ENCODE data around the gene DGKE. TPM values are rescaled to one million over a fixed set of nuclear protein-coding genes. Genes with fewer than 3 reads are reported as not detected.

The DGKE gene
- total RNA-seq, 1 donor from 2014 or later, result 28.5 TPM

DNA sequence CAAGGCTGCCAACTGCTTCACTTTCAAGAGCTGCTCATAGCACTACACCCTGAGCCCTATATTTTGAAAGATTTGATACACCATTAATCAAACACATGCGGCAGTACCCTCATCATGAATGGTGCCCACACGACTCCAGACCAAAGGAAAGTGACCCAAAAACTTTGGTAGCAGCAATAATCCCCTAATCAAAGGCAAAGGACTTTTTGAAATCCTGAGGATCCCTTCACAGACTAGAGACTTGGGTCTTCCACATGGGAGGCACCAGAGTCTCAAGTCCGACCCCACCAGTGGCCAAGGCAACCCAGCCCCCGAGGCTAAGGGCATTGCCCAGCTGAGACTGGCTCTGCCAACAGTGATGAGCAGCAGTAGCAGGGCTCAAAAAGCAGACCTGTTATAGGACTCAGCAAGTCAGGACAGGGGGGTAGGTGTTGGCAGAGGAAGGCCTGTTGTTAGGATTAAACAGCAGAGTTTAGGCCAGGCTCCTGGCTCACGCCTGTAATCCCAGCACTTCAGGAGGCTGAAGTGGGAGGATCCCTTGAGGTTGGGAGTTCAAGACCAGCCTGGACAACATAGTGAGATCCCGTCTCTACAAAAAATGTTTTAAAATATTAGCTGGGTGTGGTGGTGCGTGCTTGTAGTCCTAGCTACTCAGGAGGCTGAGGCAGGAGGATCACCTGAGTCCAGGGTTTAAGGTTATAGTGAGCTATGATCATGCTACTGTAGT, 76.7 kb downstream of the DGKE start:
- no peak for FAIRE-seq
- DNase-seq (ENCODE audit: low spot score in 2 of 2), result no peak

DNA sequence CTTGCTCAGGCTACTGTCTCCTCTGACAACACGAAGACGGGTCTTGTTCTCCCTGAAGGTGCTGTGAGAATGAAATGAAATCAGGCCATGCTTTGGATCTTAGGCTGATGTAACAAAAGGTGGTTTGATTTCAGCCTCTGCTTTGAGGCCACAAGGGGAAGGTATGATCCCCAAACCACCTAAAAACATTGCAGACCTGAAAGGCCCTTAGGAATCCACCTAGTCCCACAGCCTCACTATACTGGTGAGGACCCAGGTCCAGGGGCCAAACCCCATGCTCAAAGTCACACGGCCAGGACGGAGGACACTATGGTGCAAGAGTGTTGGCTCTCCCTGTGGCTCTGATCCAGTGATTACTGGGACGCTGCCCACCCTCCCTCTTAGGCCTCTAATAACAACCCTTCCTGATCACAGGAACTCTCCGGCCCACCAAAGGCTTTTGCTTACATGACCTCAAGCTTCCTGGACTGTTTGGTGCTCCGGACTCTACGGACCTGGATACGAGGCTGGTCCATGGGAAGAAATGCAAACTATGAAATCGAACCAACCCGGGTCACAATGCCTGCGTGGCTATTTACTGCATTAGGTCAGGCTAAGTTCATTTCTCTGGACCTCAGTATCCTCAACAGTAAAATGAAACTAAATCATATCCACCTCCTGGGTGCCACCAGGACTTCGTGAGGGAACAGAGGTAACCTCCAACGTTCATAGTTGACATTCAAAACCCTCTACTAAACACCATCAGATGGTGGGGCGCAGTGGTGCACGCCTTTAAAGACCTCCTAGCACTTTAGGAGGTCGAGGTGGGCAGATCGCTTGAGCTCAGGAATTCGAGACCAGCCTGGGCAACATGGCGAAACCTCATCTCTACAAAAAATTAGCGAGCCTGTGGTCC, 78.4 kb downstream of the DGKE start:
- DNase-seq (ENCODE audit: low spot score in 2 of 2), result no peak
- no peak for FAIRE-seq

DNA sequence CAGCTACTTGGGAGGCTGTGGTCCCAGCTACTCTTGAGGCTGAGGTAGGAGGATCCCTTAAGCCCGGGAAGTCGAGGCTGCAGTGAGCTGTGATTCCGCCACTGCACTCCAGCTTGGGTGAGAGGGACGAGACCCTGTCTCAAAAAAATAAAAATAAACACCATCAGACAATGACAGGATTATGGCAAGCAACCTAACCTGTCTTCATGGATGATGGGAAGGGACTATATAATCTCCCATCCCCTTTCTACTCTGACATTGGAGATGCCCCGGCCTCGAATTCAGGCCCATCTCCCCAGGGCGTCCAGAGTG, 79.0 kb downstream of the DGKE start:
- DNase-seq (ENCODE audit: low spot score in 2 of 2), result no peak
- FAIRE-seq, result no peak

DNA sequence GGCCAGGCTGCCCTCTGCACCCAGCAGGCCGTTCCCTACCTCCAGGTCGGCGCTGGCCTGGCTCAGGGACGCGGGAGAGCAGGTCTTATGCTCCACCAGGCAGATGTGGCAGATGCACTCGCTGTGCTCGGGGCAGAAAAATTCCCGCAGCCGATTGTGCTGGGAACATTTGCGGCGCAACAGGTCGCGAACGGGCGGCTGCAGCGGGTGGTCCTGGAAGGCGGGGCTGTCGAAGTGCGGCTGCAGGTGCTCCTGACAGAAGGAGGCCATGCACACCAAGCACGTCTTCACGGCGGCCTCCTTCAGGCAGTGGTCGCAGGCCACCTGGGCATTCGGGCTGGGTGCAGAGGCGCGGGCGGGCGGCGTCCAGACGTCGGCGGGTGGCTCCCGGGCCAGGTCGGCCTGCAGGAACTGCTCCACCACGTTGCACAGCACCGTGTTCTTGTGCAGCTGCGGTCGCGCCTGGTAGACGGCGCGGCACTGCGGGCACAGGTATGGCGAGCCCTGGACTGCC, 79.5 kb downstream of the DGKE start:
- DNase-seq (ENCODE audit: low spot score in 2 of 2) (no peak), FAIRE-seq (no peak)

DNA sequence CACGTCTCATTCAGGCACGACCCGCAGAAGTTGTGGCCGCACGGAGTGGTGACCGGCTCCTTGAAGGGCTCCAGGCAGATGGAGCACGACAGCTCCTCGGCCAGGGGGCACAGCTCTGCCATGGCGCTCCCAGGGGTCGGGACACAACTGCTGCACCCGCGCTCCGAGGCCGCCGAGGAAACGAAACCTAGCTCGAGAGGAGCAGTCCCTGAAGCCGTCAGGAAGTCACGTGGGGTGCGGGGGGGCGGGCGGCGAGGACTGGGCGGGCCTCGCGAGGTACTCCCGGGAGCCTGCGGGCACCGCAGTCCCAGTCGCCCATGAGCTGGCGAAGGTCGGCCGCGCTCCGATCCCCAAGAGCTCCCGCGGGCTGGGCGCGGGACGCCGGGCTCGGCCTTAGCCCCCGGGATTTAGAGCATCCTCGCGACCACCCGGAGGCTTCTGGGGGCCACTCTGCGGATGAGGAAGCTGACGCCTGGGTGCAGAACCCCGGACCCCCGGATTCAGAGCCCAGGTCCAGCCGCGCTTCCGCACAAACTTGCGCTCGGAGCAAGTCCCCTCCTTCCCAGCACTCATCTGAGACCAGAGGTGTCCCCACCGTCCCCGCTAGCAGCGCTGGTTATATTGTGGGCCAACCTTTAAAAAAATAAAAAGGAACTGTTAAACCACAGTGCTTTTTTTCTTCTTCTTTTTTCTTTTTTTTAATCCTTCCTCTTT, 80.1 kb downstream of the DGKE start, which contains the start of gene TRIM25:
TSS of gene TRIM25 (minus strand) at position 183 of the 714 bp plus-strand sequence. CDS start at position 122, 61 bp downstream.
- FAIRE-seq (no peak), DNase-seq (ENCODE audit: low spot score in 2 of 2) (peak; percentile 82 to 93)

DNA sequence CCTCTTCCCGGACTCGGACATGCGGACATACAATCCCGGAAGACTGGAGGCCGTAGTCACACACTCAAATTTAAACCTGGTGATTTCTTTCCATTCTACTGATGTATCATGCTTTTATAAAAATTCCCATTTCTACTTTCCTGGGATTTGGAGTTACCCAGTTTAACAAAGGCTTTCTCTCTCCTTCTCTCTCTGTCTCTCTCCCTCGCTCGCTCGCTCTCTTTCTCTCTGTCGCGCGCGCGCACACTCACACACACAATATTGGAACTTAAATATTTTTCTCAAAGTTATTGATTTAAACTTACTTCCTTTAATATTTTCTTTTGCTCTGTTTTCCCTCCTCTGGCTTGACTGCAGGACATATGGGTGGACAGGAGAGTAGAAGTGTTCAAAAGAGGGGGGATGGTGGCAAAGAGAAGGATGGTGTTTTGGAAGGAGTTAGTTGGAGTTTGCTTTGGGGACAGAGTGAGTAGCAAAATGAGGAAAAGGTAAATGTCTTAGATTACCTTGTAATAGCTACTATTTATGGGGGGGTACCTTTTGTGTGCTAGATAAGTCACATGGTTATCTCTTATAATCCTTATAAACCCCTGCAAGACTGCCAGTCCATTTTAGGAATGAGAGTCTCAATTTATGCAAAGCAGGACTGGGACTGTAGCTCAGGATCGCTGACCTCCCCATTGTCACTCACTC, 80.8 kb downstream of the DGKE start:
- FAIRE-seq (no peak), DNase-seq (ENCODE audit: low spot score in 2 of 2) (no peak)

DNA sequence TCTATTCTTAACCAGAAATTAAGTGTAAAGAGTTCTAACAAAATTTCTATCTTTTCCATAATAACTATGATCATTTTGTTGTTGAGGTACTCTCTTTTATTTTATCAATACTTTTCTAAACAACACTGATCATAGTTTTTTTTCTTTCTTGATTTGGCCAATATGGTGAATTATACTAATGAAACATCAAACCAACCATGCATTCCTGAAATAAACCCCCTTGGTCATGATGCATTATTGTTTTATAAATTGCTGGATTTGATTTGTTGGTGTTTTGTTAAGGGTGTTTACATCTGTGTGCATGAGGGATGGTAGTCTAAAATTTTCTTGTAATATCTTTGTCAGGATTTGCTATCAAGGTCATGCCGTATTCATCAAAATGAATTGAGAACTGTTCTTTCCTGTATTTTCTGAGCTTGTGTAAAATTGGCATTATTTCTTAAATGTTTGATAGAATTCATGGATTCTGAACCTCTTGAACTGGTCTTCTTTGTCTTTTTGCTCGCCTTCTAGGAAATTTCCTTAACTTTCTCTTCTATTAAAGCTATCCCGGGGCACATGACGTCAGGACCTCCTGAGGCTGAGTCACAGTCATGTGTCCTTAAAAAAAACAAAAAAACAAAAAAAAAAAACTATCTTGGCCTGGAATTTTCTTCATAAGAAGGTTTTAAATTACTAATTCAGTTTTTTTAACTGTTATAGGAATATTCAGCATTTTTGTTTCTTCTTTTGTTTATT, 83.8 kb downstream of the DGKE start:
- FAIRE-seq, result no peak

DNA sequence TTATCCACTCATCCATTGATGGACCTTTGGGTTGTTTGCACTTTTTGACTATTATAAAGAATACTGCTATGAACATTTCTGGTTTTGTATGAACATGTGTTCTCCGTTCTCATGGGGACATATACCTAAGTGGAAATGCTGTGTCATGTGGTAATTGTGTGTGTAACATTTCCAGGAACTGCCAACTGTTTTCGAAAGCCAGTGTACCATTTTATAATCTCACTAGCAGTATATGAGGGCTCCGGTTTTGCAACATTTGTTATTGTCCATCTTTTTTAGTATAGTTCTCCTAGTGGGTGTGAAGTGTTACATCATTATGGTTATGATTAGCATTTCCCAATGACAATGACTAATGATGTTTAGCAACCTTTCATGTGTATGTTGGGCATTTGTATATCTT, 85.0 kb downstream of the DGKE start:
- DNase-seq (ENCODE audit: low spot score in 2 of 2) (no peak), FAIRE-seq (no peak)

More for the DNA sequence above, 83.8 kb downstream of the DGKE start:
- no peak for DNase-seq (ENCODE audit: low spot score in 2 of 2)

Small RNA genes lying within 50 kb of the gene (small RNA-seq; reads per million reads assigned to genes)
- gene AC015912.2 (not detected), gene RNU6-1158P (not detected)

Other genes starting within 250 kb of the DGKE start
- gene NOG, start 240.5 kb upstream of the DGKE start, total RNA-seq, result 7.7 TPM
- 2.0 TPM for gene C17orf67, start 231 bp upstream of the DGKE start, total RNA-seq
- 0.82 TPM for gene TRIM25, start 79.9 kb downstream of the DGKE start, total RNA-seq
- gene COIL, start 126.9 kb downstream of the DGKE start, total RNA-seq, result 32.6 TPM
- gene SCPEP1, start 144.0 kb downstream of the DGKE start, total RNA-seq, result 3.3 TPM